CD14-positive monocyte (primary cell): Measurements from ENCODE around the gene NEURL1B. TPM values are rescaled to one million over a fixed set of nuclear protein-coding genes. Genes with fewer than 3 reads are reported as not detected.

Experiments used
- DNase-seq, 3 donors: peaks; one replicate each; pipeline ENCODE4 v3.0.0-alpha.2; 2011 to 2022
- H2AFZ ChIP-seq: 2 replicates; pipeline ENCODE4 v1.6.0; 2012; ENCODE audit warnings: mild to moderate bottlenecking, low read depth, low read length, inconsistent platforms; ENCODE audit not compliant: insufficient read depth, poor library complexity, severe bottlenecking
- H3K27ac ChIP-seq, 2 donors: 1 replicate in 1 of 2; 2 replicates in 1 of 2; pipeline ENCODE4 v1.5.1; 2012 to 2013; ENCODE audit warnings: low read length in 2 of 2, control low read depth in 1 of 2, inconsistent platforms in 1 of 2, low read depth in 1 of 2, mild to moderate bottlenecking in 1 of 2
- H3K27me3 ChIP-seq, 2 donors: one replicate each; pipeline versions ENCODE4 v1.6.0 to v1.6.1; 2011 to 2013; ENCODE audit warnings: low read length in 2 of 2; ENCODE audit not compliant: control insufficient read depth in 2 of 2, insufficient read depth in 2 of 2
- H3K36me3 ChIP-seq, 2 donors: replicated peaks in 1 of 2; 1 replicate in 1 of 2; 2 replicates in 1 of 2; pipeline versions ENCODE4 v1.5.1 to v1.6.1; 2012 to 2013; ENCODE audit warnings: low read length in 2 of 2, control low read depth in 1 of 2, inconsistent platforms in 1 of 2, mild to moderate bottlenecking in 1 of 2; ENCODE audit not compliant: insufficient read depth in 2 of 2, control insufficient read depth in 1 of 2
- H3K4me1 ChIP-seq, 2 donors: 1 replicate in 1 of 2; 2 replicates in 1 of 2; pipeline versions ENCODE4 v1.5.1 to v1.6.1; 2012 to 2013; ENCODE audit warnings: low read length in 2 of 2, control low read depth in 1 of 2, inconsistent platforms in 1 of 2, mild to moderate bottlenecking in 1 of 2, moderate library complexity in 1 of 2; ENCODE audit not compliant: insufficient read depth in 2 of 2, control insufficient read depth in 1 of 2
- H3K4me2 ChIP-seq: replicated peaks from 2 replicates; pipeline ENCODE3; 2012; ENCODE audit warnings: low read length, moderate library complexity, mild to moderate bottlenecking; ENCODE audit not compliant: poor library complexity, severe bottlenecking; ENCODE audit errors: extremely low read depth
- H3K4me3 ChIP-seq, 3 experiments: fragments of 200-600 bp in 1 of 3; sonication (generic) in 1 of 3; replicated peaks in 1 of 3; 1 replicate in 2 of 3; 2 replicates in 1 of 3; pipeline ENCODE4 v1.5.1; 2011 to 2013; ENCODE audit warnings: low read length in 3 of 3, mild to moderate bottlenecking in 3 of 3, control low read depth in 2 of 3, low read depth in 2 of 3, inconsistent platforms in 1 of 3, moderate library complexity in 1 of 3
- H3K79me2 ChIP-seq: 2 replicates; pipeline ENCODE4 v1.6.0; 2012; ENCODE audit warnings: mild to moderate bottlenecking, control low read depth, inconsistent platforms, low read length, moderate library complexity; ENCODE audit not compliant: insufficient read depth
- H3K9ac ChIP-seq: 2 replicates; pipeline ENCODE4 v1.6.0; 2017; ENCODE audit warnings: low read length, mild to moderate bottlenecking; ENCODE audit not compliant: insufficient read depth, poor library complexity, severe bottlenecking
- H3K9me3 ChIP-seq, 2 donors: replicated peaks in 1 of 2; 1 replicate in 1 of 2; 2 replicates in 1 of 2; pipeline versions ENCODE4 v1.5.1 to v1.6.1; 2012 to 2013; ENCODE audit warnings: low read length in 2 of 2, control low read depth in 1 of 2; ENCODE audit not compliant: control insufficient read depth in 1 of 2, insufficient read depth in 1 of 2
- H4K20me1 ChIP-seq: 2 replicates; pipeline ENCODE4 v1.6.0; 2012; ENCODE audit warnings: mild to moderate bottlenecking, low read length, control low read depth, moderate library complexity; ENCODE audit not compliant: insufficient read depth
- H3K27ac Mint-ChIP-seq, 7 donors: one replicate each; pipeline ENCODE4 v1.8.0; 2020; ENCODE audit warnings: mild to moderate bottlenecking in 7 of 7, mixed read lengths in 7 of 7, moderate library complexity in 6 of 7, inconsistent platforms in 2 of 7
- H3K27me3 Mint-ChIP-seq, 3 donors: one replicate each; pipeline ENCODE4 v1.8.0; 2021 to 2022; ENCODE audit warnings: low read depth in 3 of 3, mild to moderate bottlenecking in 3 of 3, mixed read lengths in 3 of 3, moderate library complexity in 3 of 3, inconsistent platforms in 1 of 3
- H3K36me3 Mint-ChIP-seq, 2 donors: one replicate each; pipeline ENCODE4 v1.8.0; 2020; ENCODE audit warnings: mixed read lengths in 2 of 2, inconsistent platforms in 1 of 2, mild to moderate bottlenecking in 1 of 2
- H3K4me1 Mint-ChIP-seq: one replicate; pipeline ENCODE4 v1.8.0; 2020; ENCODE audit warnings: mild to moderate bottlenecking, mixed read lengths
- H3K4me3 Mint-ChIP-seq, 2 donors: one replicate each; pipeline ENCODE4 v1.8.0; 2020; ENCODE audit warnings: mild to moderate bottlenecking in 2 of 2, mixed read lengths in 2 of 2, moderate library complexity in 1 of 2
- H3K9me3 Mint-ChIP-seq, 7 donors: one replicate each; pipeline ENCODE4 v1.8.0; 2020 to 2022; ENCODE audit warnings: mixed read lengths in 7 of 7, mild to moderate bottlenecking in 6 of 7, moderate library complexity in 6 of 7, inconsistent platforms in 2 of 7
- CTCF ChIP-seq: fragments of 200-600 bp; IDR thresholded peaks from one replicate; pipeline ENCODE4 v1.8.0; 2022; ENCODE audit warnings: antibody characterized with exemption, mild to moderate bottlenecking
- WGBS: methylation state at CpG from one replicate; pipeline ENCODE4 v1.1.5; 2013; ENCODE audit warnings: missing lambda C conversion rate; ENCODE audit not compliant: insufficient coverage; 5-methylcytosine and 5-hydroxymethylcytosine counted together
- intact Hi-C, 2 donors: fragments of 100-400 bp; cut with micrococcal nuclease; formaldehyde crosslinking; loops; one replicate each; pipeline versions ENCODE4 v1.15.0 to v1.15.1; 2023
- polyA plus RNA-seq, 3 donors: library from polyadenylated mRNA; depleted of rRNA in 1 of 3; unstranded in 2 of 3; stranded (reverse) in 1 of 3; fragments of 300-500 nt in 2 of 3; fragments of >200 nt in 1 of 3; fragmentation: Illumina TruSeq in 2 of 3; gene quantifications; 1 replicate in 2 of 3; 2 replicates in 1 of 3; pipeline ENCODE4 v1.2.3, GENCODE V29; 2012 to 2021

NEURL1B gene
- polyA plus RNA-seq, 3 donors, result 0.01 TPM; not detected in 2

DNA sequence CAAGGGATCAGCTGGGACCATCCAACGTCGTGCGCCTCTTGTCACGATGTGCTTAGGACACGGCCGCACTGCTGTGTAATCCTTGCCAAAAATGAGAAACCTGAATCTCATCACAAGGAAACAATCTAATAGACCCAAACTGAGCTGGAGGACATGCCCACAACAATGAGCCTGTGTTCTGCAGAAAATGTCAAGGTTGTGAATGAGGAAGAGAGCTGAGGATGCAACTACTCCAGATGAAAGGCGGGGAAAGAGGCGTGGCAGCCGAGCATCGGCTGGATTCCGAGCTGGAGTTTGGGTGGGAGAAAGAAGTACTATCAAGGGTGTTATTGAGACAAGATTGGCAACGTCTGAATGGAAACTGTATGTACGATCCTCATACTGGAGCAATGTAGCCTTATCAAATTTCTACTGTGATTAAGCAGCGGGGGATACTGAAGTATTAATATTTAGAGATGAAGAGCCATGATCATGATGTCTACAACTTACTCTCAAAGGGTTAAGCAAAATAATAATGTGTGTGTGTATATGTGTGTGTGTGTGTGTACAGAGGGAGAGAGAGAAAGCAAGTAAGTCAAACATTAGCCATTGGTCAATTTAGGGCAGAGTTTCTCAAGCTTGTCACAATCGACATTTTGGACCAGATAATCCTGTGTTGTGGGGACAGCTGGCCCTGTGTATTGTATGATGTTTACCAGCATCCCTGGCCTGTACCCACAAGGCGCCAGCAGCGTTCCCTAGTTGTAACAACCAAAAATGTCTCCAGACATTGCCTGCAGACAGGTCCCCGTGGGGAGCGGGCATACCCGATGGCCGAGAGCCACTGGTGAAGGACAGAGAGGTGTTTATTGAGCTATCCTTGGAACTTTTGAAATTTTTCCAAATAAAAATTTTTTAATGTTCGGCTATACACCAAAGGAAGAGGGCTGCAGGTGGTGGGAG, 83.5 kb downstream of the NEURL1B start:
- intact Hi-C loops, result loop anchor here in 1 of 2 donors (5.0 kb wide), 1 partner anchor 33 kb away; no protein-coding TSS in a partner anchor
- no peak for DNase-seq
- Mint-ChIP-seq H3K36me3 (no peaks in the 10 kb centered on the region), H3K4me1 (no peaks in the 10 kb centered on the region), H3K9me3 (no peaks in the 10 kb centered on the region), H3K27me3 (peaks cover 2 to 10% (median 9%) of the 10 kb centered on the region in 3 donors), H3K27ac (no peak overlapping the region), H3K4me3 (no peak overlapping the region)
- Histone ChIP-seq H2AFZ (no peak overlapping the region), H4K20me1 (no peaks in the 10 kb centered on the region), H3K9me3 (no peaks in the 10 kb centered on the region), H3K36me3 (no peaks in the 10 kb centered on the region), H3K79me2 (no peaks in the 10 kb centered on the region), H3K27ac (no peak overlapping the region), H3K4me1 (no peaks in the 10 kb centered on the region), H3K4me2 (no peak overlapping the region), H3K9ac (no peak overlapping the region), H3K27me3 (no peaks in the 10 kb centered on the region), H3K4me3 (no peak overlapping the region)
- no peak for TF ChIP-seq CTCF
- 71% methylated on average over 3 of the region's 22 CpGs for WGBS

- no peaks in the 10 kb centered on the region for H3K9me3 ChIP-seq
- 98% methylated on average over 9 of the region's 10 CpGs for WGBS
- no peak for TF ChIP-seq CTCF
- H3K4me3 ChIP-seq, result no peak overlapping the region
- no peak overlapping the region for H3K9ac ChIP-seq
- no peak overlapping the region for H3K27ac ChIP-seq
- intact Hi-C loops, result no loop called here
- Mint-ChIP-seq H3K27me3 (peaks cover 2 to 10% (median 10%) of the 10 kb centered on the region in 3 donors), H3K9me3 (no peaks in the 10 kb centered on the region), H3K4me1 (no peaks in the 10 kb centered on the region), H3K36me3 (no peaks in the 10 kb centered on the region), H3K27ac (no peak overlapping the region), H3K4me3 (no peak overlapping the region)
- no peaks in the 10 kb centered on the region for H3K79me2 ChIP-seq
- H3K4me1 ChIP-seq, result no peaks in the 10 kb centered on the region
- no peaks in the 10 kb centered on the region for H3K27me3 ChIP-seq
- no peaks in the 10 kb centered on the region for H3K36me3 ChIP-seq
- no peaks in the 10 kb centered on the region for H4K20me1 ChIP-seq
- no peak overlapping the region for H2AFZ ChIP-seq
- no peak overlapping the region for H3K4me2 ChIP-seq
- DNase-seq, result no peak
Measured at GRCh38 chr5:172725273-172725672, 84.2 kb downstream of the NEURL1B start.
